ENCODE data around the gene RBPMS2.

DNA sequence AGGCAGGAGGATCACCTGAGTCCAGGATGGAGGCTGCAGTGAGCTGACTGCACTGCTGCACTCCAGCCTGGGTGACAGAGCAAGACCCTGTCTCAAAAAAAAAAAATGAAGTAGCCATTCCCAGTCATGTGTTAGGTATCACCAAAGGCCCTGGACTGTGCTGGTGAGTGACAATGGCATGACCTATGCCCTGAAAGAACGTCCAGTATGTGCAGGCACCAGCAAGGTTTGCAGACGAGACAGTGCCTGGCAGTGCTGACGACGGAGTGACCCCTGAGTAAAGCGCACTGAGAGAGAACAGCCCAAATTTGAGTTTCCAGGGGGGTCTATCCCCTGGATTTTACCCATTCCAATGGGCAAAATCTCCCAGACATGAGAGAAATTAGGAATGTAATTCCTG lies 45.2 kb downstream of the RBPMS2 start:
- TF ChIP-seq, protein P1, sequence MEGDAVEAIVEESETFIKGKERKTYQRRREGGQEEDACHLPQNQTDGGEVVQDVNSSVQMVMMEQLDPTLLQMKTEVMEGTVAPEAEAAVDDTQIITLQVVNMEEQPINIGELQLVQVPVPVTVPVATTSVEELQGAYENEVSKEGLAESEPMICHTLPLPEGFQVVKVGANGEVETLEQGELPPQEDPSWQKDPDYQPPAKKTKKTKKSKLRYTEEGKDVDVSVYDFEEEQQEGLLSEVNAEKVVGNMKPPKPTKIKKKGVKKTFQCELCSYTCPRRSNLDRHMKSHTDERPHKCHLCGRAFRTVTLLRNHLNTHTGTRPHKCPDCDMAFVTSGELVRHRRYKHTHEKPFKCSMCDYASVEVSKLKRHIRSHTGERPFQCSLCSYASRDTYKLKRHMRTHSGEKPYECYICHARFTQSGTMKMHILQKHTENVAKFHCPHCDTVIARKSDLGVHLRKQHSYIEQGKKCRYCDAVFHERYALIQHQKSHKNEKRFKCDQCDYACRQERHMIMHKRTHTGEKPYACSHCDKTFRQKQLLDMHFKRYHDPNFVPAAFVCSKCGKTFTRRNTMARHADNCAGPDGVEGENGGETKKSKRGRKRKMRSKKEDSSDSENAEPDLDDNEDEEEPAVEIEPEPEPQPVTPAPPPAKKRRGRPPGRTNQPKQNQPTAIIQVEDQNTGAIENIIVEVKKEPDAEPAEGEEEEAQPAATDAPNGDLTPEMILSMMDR (IDR thresholded peaks at IDR 0.05; ENCODE audit: borderline replicate concordance, extremely low read depth, low read length, poor library complexity, severe bottlenecking), result no peak
- no peak for TF ChIP-seq EZH2 (IDR thresholded peaks at IDR 0.05; ENCODE audit: borderline replicate concordance, low read depth, low read length, severe bottlenecking)

Data from DND-41 (cell line).